NCI-H1048 (cell line): Measurements from ENCODE around the gene PRCD.

Experiments used
- DNase-seq: peaks from one replicate; lab custom pipeline; 2025; lab: John Stamatoyannopoulos, UW

Gene PRCD

GRCh38 chr17:76539631-76540271, at the start of gene PRCD:
Gene PRCD, plus strand, starts transcription at chr17:76540044. Its CDS starts 98 bp downstream, at chr17:76540142.
- DNase-seq: no peak

GRCh38 chr17:76490112-76490710, 49.6 kb upstream of the PRCD start:
- no peak for DNase-seq

GRCh38 chr17:76491271-76492122, 48.3 kb upstream of the PRCD start:
- no peak for DNase-seq

- DNase-seq: no peak
Measured at GRCh38 chr17:76492123-76492988, 47.5 kb upstream of the PRCD start.

- DNase-seq: no peak
Measured at GRCh38 chr17:76492989-76493501, 46.8 kb upstream of the PRCD start.

GRCh38 chr17:76493505-76494167, 46.2 kb upstream of the PRCD start:
- DNase-seq: no peak

GRCh38 chr17:76495663-76496400, 44.0 kb upstream of the PRCD start:
- DNase-seq: no peak

GRCh38 chr17:76496464-76496863, 43.4 kb upstream of the PRCD start:
- DNase-seq: no peak

- DNase-seq: no peak
Measured at GRCh38 chr17:76497699-76497978, 42.2 kb upstream of the PRCD start.

GRCh38 chr17:76497979-76498875, 41.6 kb upstream of the PRCD start:
- DNase-seq: no peak

- no peak for DNase-seq
Measured at GRCh38 chr17:76498876-76499251, 41.0 kb upstream of the PRCD start.

GRCh38 chr17:76499267-76499667, 40.6 kb upstream of the PRCD start:
- no peak for DNase-seq

- no peak for DNase-seq
Measured at GRCh38 chr17:76500074-76500746, 39.6 kb upstream of the PRCD start.

GRCh38 chr17:76500747-76501017, 39.2 kb upstream of the PRCD start:
- DNase-seq: no peak

- DNase-seq: peak; percentile 50
Measured at GRCh38 chr17:76501018-76501826, 38.6 kb upstream of the PRCD start, which contains the start of gene RHBDF2. Gene RHBDF2, minus strand, starts transcription at chr17:76501423. Its CDS starts 19,899 bp downstream, at chr17:76481524.

GRCh38 chr17:76501827-76502307, 38.0 kb upstream of the PRCD start:
- DNase-seq: no peak

- no peak for DNase-seq
Measured at GRCh38 chr17:76502341-76503211, 37.3 kb upstream of the PRCD start.
